ENCODE data around the gene DUSP10.

DNA sequence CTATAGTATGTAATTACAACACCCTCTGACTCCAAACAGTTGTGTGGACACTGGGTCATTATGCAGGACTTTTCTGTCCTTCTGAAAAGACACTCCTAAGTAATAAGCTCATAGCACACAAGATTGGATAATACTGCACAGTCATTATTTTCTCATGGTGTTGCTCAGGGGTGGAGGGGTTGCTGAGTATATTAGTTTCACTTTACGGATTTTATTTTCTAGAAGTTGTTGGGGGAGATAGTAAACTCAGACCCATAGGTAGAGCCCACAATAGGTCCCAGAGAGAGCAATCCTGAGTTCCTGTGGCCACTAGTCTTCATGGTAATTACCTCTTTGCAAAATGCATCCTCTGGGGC, 53.4 kb downstream of the DUSP10 start:
- TF ChIP-seq, protein P1, sequence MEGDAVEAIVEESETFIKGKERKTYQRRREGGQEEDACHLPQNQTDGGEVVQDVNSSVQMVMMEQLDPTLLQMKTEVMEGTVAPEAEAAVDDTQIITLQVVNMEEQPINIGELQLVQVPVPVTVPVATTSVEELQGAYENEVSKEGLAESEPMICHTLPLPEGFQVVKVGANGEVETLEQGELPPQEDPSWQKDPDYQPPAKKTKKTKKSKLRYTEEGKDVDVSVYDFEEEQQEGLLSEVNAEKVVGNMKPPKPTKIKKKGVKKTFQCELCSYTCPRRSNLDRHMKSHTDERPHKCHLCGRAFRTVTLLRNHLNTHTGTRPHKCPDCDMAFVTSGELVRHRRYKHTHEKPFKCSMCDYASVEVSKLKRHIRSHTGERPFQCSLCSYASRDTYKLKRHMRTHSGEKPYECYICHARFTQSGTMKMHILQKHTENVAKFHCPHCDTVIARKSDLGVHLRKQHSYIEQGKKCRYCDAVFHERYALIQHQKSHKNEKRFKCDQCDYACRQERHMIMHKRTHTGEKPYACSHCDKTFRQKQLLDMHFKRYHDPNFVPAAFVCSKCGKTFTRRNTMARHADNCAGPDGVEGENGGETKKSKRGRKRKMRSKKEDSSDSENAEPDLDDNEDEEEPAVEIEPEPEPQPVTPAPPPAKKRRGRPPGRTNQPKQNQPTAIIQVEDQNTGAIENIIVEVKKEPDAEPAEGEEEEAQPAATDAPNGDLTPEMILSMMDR (IDR thresholded peaks at IDR 0.05): no peak
- no peak for TF ChIP-seq EZH2 (IDR thresholded peaks at IDR 0.05; ENCODE audit: borderline replicate concordance, insufficient read depth, low read depth, low read length, poor library complexity, severe bottlenecking)

Data from B cell (primary cell).